Neutrophil (primary cell): Measurements from ENCODE around the gene SLC30A7.

Experiments
- H3K27ac ChIP-seq: fragments of 200-600 bp; sonication (generic); 2 replicates; pipeline ENCODE4 v1.5.1; 2016; ENCODE audit warnings: mild to moderate bottlenecking, moderate library complexity
- H3K27me3 ChIP-seq: fragments of 200-600 bp; sonication (generic); 2 replicates; pipeline ENCODE4 v1.6.0; 2016; ENCODE audit warnings: mild to moderate bottlenecking
- H3K36me3 ChIP-seq: fragments of 200-600 bp; sonication (generic); 2 replicates; pipeline ENCODE4 v1.5.1; 2017
- H3K4me1 ChIP-seq, 2 experiments: fragments of 200-600 bp in 1 of 2; sonication (generic) in 1 of 2; 1 replicate in 1 of 2; 2 replicates in 1 of 2; pipeline versions ENCODE4 v1.5.1 to v1.6.1; 2013 to 2016; ENCODE audit warnings: low read depth in 1 of 2, low read length in 1 of 2, mild to moderate bottlenecking in 1 of 2, moderate library complexity in 1 of 2; ENCODE audit not compliant: control insufficient read depth in 1 of 2, insufficient read depth in 1 of 2
- H3K4me3 ChIP-seq, 2 experiments: fragments of 200-600 bp in 1 of 2; sonication (generic) in 1 of 2; 1 replicate in 1 of 2; 2 replicates in 1 of 2; pipeline ENCODE4 v1.5.1; 2013 to 2016; ENCODE audit warnings: low read depth in 1 of 2, low read length in 1 of 2, mild to moderate bottlenecking in 1 of 2, moderate library complexity in 1 of 2
- H3K9me3 ChIP-seq: fragments of 200-600 bp; sonication (generic); 2 replicates; pipeline ENCODE4 v1.5.1; 2016
- TF ChIP-seq, protein P1 (sequence below): fragments of 200-600 bp; sonication (generic); IDR thresholded peaks from 2 replicates; pipeline ENCODE4 v1.5.1; 2016; ENCODE audit warnings: antibody characterized with exemption

The SLC30A7 gene

DNA sequence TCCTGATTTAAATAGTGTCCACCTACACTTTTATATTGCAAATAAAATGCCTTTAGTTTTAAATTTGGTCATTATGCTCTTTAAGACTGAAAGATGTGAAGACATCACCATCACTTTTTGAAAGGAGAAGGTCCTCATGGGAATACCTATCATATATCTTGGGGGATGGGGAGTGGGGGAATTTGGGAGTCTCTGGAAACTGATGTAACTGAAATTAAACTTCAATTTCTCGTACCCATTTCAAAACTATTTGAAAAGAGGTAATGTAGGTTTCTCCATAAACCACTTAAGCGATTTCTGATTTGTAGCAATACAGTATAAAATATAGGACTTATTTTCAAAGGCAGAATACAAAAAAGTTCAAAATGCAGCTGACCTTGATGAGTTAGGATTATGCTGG lies 2.2 kb upstream of the SLC30A7 start:
- H3K36me3 ChIP-seq = no peaks in the 10 kb centered on the region
- H3K27me3 ChIP-seq = no peaks in the 10 kb centered on the region
- peaks cover 16 to 25% of the 10 kb centered on the region in 2 experiments for H3K4me1 ChIP-seq
- H3K9me3 ChIP-seq = no peaks in the 10 kb centered on the region
- TF ChIP-seq, protein P1, sequence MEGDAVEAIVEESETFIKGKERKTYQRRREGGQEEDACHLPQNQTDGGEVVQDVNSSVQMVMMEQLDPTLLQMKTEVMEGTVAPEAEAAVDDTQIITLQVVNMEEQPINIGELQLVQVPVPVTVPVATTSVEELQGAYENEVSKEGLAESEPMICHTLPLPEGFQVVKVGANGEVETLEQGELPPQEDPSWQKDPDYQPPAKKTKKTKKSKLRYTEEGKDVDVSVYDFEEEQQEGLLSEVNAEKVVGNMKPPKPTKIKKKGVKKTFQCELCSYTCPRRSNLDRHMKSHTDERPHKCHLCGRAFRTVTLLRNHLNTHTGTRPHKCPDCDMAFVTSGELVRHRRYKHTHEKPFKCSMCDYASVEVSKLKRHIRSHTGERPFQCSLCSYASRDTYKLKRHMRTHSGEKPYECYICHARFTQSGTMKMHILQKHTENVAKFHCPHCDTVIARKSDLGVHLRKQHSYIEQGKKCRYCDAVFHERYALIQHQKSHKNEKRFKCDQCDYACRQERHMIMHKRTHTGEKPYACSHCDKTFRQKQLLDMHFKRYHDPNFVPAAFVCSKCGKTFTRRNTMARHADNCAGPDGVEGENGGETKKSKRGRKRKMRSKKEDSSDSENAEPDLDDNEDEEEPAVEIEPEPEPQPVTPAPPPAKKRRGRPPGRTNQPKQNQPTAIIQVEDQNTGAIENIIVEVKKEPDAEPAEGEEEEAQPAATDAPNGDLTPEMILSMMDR = no peak
- no peak overlapping the region for H3K27ac ChIP-seq
- no peak overlapping the region for H3K4me3 ChIP-seq

DNA sequence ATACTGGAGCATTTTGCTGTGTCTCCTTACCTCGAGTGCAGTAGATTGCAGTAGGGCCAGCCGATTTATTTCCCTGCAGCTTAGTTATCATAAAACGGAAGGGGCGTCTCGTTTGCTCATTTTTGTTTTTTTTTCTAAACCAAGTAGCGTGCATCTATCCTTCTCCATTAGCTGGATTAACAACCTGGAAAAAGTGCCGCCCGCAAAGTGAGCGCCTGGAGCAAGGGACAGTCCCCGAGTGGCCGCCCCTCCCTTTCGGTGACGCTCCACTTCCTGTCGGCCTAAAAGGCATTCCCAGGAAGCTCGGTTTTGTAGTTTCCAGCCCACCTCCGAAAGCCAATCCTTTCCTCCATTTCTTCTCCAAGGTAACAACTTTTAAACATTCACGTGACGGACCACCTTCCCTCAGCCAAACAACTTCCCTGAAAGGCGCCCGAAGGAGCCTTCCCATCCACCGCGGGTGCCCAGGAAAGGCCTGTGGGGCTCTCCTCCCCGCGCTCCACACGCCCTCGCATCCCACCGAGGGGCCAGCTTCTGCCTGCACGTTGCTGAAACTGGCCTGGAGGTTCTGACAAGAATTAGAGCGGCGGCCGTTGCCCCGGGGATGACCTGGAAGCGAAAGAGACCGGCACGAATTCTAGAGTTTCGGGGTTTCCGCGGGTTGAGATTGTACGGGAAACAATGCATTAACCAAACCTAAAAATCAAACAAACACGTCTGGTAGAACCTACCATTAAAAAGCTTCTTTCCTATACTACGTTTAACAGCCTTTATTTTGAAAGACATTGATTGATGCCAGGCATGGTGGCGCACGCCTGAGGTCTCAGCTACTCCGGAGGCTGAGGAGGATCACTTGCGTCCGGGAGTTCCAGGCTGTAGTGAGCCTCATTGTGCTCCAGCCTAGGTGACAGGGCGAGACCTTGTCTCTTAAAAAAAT lies 1.0 kb upstream of the SLC30A7 start, which contains the start of gene EXTL2:
TSS of gene EXTL2 (minus strand) at position 240 of the 937 bp plus-strand sequence. CDS start 6,085 bp downstream, outside the sequence.
- Histone ChIP-seq H3K27me3 (no peaks in the 10 kb centered on the region), H3K27ac (peak within 1 kb of the TSS; percentile 87), H3K36me3 (peaks cover 10% of the 10 kb centered on the region), H3K9me3 (no peaks in the 10 kb centered on the region), H3K4me3 (peak within 1 kb of the TSS; percentile 76 to 99), H3K4me1 (peaks cover 16 to 25% of the 10 kb centered on the region in 2 experiments)
- TF ChIP-seq, protein P1 = no peak

DNA sequence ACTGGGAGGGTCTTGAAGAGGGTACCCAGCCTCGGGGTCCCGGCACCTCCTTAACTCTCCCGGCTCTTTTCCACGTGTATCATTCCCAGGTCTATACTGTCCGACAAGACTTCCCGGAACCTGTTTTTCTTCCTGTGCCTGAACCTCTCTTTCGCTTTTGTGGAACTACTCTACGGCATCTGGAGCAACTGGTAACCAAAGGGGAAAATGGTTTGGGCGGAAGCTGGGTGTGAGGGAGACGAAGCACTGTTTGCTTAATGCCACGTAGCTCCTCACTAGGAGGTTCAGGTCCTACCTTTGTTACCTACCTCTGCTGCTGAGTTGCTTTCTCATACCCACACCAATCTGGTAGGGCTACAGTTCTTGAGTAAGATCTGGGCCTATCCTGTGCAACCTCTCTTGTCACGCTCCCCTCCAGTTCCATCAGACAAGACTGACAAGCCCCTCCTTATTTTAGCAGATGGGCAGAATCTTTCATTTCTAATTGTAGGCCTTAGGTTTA lies 642 bp downstream of the SLC30A7 start:
- H3K4me3 ChIP-seq = peak overlapping the region; percentile 76 to 99
- H3K27me3 ChIP-seq = no peaks in the 10 kb centered on the region
- TF ChIP-seq, protein P1 = no peak
- H3K9me3 ChIP-seq = no peaks in the 10 kb centered on the region
- peaks cover 16 to 25% of the 10 kb centered on the region in 2 experiments for H3K4me1 ChIP-seq
- H3K36me3 ChIP-seq = peaks cover 10% of the 10 kb centered on the region
- peak overlapping the region; percentile 87 for H3K27ac ChIP-seq

DNA sequence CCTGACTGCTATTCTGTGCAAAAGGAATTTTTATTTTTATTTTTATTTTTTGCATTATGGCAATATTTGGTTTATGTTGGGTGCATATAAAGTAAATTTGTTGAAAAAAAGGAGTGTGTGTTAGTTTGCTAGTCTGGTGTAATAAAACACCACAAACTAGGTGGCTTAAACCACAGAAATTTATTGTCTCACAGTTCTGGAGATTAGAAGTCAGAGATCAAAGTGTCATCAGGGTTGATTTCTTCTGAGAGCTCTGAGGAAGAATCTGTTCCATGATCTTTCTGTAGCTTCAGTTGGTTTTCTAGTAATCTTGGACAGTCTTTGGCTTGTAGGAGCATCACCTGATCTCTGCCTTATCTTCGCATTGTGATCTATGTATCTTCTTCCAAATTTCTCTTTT lies 6.5 kb downstream of the SLC30A7 start:
- peaks cover 0 to under 1% of the 10 kb centered on the region in 2 experiments for H3K4me1 ChIP-seq
- H3K4me3 ChIP-seq = no peak overlapping the region
- peaks cover 26% of the 10 kb centered on the region for H3K36me3 ChIP-seq
- TF ChIP-seq, protein P1 = no peak
- H3K27ac ChIP-seq = no peak overlapping the region
- H3K27me3 ChIP-seq = no peaks in the 10 kb centered on the region
- H3K9me3 ChIP-seq = no peaks in the 10 kb centered on the region

DNA sequence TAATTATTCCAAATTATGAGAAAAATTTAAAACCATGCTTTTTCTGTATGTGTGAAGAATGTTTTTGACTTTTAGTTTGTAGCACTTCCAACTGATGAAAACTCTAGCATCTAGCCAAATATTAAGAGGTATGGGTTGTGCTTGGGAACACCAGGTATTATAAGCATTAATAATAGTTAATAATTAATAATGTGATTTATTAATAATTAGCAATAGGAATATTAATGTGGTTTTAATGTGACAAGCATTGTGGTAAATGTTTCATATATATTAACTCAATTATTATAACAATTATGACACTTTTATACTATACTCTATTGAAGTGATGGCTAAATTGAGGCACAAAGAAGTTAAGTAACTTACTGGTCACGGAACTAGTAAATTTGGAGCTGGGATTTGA lies 7.9 kb downstream of the SLC30A7 start:
- no peak overlapping the region for H3K27ac ChIP-seq
- no peaks in the 10 kb centered on the region for H3K27me3 ChIP-seq
- peaks cover 33% of the 10 kb centered on the region for H3K36me3 ChIP-seq
- H3K4me3 ChIP-seq = no peak overlapping the region
- H3K9me3 ChIP-seq = no peaks in the 10 kb centered on the region
- TF ChIP-seq, protein P1 = no peak
- H3K4me1 ChIP-seq = no peaks in the 10 kb centered on the region
